Measurements from ENCODE around the gene SLC35B1.

- TF ChIP-seq CTCF (IDR thresholded peaks at IDR 0.05; ENCODE audit: low read depth, low read length, poor library complexity, severe bottlenecking) = no peak
- no peak for TF ChIP-seq EZH2phosphoT487 (IDR thresholded peaks at IDR 0.05; ENCODE audit: borderline replicate concordance, low read length)
These were observed 30.8 kb upstream of the SLC35B1 start for GRCh38 chr17:49738456-49739163.
